ENCODE measurements around the gene EHD1. TPM values are rescaled to one million over a fixed set of nuclear protein-coding genes. Genes with fewer than 3 reads are reported as not detected.

The EHD1 gene
- total RNA-seq, 3 donors from 2014 or later: 26.9 to 45.4 (median 31.2) TPM

DNA sequence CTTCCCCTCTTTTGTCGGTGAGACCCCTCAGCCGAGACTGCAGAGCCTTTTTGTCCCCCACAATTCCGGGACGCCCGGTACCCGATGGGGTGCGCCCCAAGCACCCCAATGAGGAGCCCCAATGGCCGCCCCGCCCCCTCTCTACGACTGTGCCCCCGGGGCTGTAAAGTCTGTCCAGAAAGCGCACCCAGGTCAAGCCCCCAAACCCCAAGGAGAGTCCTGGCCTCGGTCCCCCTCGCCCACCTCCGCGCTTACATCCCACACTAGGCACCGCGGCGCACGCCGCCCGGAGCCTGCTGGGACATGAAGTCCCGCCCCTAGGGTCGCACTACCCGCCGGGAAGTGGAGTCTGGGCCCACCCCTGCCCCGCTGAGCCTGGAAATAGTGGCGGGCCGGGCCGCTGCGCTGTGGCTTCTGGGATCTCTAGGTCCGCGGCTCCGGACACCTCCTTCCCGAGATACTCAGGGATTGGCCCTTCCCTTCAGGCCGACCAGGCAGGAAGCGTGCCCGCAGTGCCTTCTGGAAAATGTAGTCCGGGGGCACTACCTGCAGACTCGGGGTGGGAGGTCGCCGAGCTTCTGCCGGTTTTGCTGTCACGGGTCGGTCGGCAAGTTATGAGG is 68.0 kb downstream of the EHD1 start, which contains the start of gene MEN1:
Gene MEN1 (minus strand): TSS at position 281 of the 620 bp plus-strand sequence. CDS start 442 bp downstream, outside the sequence.
- Histone ChIP-seq H3K27ac (peak within 1 kb of the TSS; percentile 76 to 89), H3K36me3 (no peaks in the 10 kb centered on the region), H3K4me3 (peak within 1 kb of the TSS; percentile 78 to 96 (median 95)), H3K4me1 (peaks cover 6 to 8% of the 10 kb centered on the region in 2 donors), H3K27me3 (no peaks in the 10 kb centered on the region), H3K9me3 (no peaks in the 10 kb centered on the region)
- DNase-seq (ENCODE audit: low spot score in 2 of 2): peak; percentile 96
- TF ChIP-seq, protein P1, sequence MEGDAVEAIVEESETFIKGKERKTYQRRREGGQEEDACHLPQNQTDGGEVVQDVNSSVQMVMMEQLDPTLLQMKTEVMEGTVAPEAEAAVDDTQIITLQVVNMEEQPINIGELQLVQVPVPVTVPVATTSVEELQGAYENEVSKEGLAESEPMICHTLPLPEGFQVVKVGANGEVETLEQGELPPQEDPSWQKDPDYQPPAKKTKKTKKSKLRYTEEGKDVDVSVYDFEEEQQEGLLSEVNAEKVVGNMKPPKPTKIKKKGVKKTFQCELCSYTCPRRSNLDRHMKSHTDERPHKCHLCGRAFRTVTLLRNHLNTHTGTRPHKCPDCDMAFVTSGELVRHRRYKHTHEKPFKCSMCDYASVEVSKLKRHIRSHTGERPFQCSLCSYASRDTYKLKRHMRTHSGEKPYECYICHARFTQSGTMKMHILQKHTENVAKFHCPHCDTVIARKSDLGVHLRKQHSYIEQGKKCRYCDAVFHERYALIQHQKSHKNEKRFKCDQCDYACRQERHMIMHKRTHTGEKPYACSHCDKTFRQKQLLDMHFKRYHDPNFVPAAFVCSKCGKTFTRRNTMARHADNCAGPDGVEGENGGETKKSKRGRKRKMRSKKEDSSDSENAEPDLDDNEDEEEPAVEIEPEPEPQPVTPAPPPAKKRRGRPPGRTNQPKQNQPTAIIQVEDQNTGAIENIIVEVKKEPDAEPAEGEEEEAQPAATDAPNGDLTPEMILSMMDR (IDR thresholded peaks at IDR 0.05): no peak
- TF ChIP-seq POLR2A (IDR thresholded peaks at IDR 0.05) (peak; percentile 61), POLR2AphosphoS5 (IDR thresholded peaks at IDR 0.05) (peak; percentile 53 to 73 (median 69))
- intact Hi-C loops (cut with DNase I; ENCODE audit: low total_unique reads): no loop called here

DNA sequence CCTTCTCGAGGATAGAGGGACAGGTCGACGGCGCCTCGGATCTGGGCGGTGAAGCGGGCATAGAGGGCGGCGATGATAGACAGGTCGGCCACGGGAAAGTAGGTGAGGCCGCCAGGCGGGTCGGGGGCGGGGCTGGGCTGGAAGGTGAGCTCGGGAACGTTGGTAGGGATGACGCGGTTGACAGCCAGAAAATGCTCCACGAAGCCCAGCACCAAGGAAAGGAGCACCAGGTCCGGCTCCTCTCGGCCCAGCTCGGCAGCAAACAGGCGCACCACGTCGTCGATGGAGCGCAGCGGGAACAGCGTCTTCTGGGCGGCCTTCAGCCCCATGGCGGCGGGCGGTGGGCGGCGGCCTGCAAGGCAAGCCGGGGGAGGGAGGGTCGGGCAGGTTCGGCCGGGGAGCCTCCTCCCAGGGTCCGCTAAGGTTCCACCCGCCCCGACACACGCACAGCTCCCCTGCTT is 68.6 kb downstream of the EHD1 start:
- no peak for DNase-seq (ENCODE audit: low spot score in 2 of 2)
- H3K4me3 ChIP-seq: peak overlapping the region; percentile 78 to 96 (median 95)
- H3K27ac ChIP-seq: peak overlapping the region; percentile 76 to 89
- no peaks in the 10 kb centered on the region for H3K9me3 ChIP-seq
- TF ChIP-seq, protein P1 (IDR thresholded peaks at IDR 0.05): no peak
- TF ChIP-seq POLR2A (IDR thresholded peaks at IDR 0.05): no peak
- TF ChIP-seq POLR2AphosphoS5 (IDR thresholded peaks at IDR 0.05): no peak
- H3K36me3 ChIP-seq: no peaks in the 10 kb centered on the region
- intact Hi-C loops (cut with DNase I; ENCODE audit: low total_unique reads): no loop called here
- H3K27me3 ChIP-seq: no peaks in the 10 kb centered on the region
- H3K4me1 ChIP-seq: peaks cover 6 to 8% of the 10 kb centered on the region in 2 donors

DNA sequence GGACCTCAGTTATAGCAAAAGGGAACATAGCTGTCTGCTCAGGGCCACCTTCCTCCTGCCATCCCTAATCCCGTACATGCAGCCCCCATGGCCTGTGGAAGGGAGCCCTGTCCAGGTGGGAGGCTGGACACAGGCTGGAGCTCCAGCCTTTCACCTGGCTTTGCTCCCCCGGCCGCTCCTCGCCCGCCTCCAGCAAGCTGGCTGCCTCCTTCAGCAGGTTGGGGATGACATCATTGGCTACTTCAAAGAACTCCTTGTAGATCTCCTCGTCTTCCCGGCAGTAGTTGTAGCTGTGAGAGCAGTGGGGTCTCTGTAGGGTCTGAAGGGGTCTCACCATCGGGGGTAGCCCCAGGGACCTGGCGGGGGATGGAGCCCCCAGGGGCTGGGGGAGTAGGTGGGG is 72.9 kb downstream of the EHD1 start:
- Histone ChIP-seq H3K9me3 (no peaks in the 10 kb centered on the region), H3K36me3 (no peaks in the 10 kb centered on the region), H3K27ac (no peak overlapping the region), H3K4me1 (peaks cover 6 to 13% of the 10 kb centered on the region in 2 donors), H3K27me3 (no peaks in the 10 kb centered on the region), H3K4me3 (no peak overlapping the region)
- no peak for DNase-seq (ENCODE audit: low spot score in 2 of 2)
- no peak for TF ChIP-seq POLR2A (IDR thresholded peaks at IDR 0.05)
- TF ChIP-seq POLR2AphosphoS5 (IDR thresholded peaks at IDR 0.05): no peak
- TF ChIP-seq, protein P1 (IDR thresholded peaks at IDR 0.05): no peak
- intact Hi-C loops (cut with DNase I; ENCODE audit: low total_unique reads): no loop called here

DNA sequence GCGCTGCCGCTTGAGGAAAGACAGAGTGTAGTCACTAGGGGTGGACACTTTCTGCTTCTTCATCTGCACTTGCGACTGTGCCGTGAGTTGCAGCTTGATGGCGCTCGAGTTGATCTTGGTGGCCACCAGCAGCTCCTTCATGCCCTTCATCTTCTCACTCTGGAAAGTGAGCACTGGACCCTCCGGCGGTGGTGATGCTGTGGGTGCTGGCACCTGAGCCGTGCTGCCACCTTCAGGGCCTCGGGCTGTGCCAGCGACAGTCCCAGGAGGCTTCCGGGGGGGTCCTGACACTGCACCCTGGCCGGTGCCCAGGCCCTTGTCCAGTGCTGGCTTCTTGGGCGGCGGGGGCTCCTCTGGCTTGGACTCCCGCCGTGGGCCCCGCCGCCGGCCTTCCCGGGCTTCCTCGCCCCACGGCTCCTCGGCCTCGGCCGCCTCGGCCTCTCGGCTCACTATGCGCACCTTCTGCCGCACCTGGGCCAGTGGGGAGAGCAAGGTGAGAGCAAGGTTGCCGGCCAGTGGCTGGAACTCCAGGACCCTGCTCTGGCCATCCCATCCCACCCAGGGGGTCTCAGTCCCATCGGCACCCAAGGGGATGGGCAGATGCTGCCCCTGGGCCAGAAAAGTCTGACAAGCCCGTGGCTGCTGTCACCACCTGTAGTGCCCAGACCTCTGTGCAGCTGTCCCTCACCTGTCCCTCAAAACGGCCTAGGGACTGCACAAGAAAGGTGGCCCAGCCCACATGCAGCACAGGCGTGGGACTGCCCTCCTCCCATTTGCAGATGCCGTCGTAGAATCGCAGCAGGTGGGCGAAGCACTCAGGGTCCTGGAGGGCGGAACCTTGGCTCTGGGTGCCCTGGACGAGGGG is 73.8 kb downstream of the EHD1 start:
- Histone ChIP-seq H3K27ac (peak overlapping the region; percentile 85), H3K27me3 (no peaks in the 10 kb centered on the region), H3K9me3 (no peaks in the 10 kb centered on the region), H3K36me3 (no peaks in the 10 kb centered on the region), H3K4me1 (peaks cover 1 to 11% of the 10 kb centered on the region in 2 donors), H3K4me3 (peak overlapping the region in 1 of 3 donors; percentile 77)
- TF ChIP-seq POLR2A (IDR thresholded peaks at IDR 0.05) (no peak), POLR2AphosphoS5 (IDR thresholded peaks at IDR 0.05) (no peak)
- TF ChIP-seq, protein P1 (IDR thresholded peaks at IDR 0.05): no peak
- intact Hi-C loops (cut with DNase I; ENCODE audit: low total_unique reads): no loop called here
- no peak for DNase-seq (ENCODE audit: low spot score in 2 of 2)

Measured in breast epithelium (tissue), 4 donors.